H1 (cell line): ENCODE measurements around the gene ANXA6. TPM values are rescaled to one million over a fixed set of nuclear protein-coding genes. Genes with fewer than 3 reads are reported as not detected.

ENCODE experiments used
- ASH2L ChIP-seq: fragments of 200-600, 300-600 bp; sonication (generic); IDR thresholded peaks from one replicate; pipeline ENCODE4 v1.7.1; 2017; ENCODE audit warnings: low read length
- CEBPB ChIP-seq: IDR thresholded peaks from 2 replicates; pipeline ENCODE4 v1.6.1; 2012; ENCODE audit warnings: low read depth, low read length
- CREB1 ChIP-seq: IDR thresholded peaks from 2 replicates; pipeline ENCODE4 v1.6.1; 2012; ENCODE audit warnings: inconsistent platforms
- GABPA ChIP-seq: IDR thresholded peaks from 2 replicates; pipeline ENCODE4 v1.6.1; 2011; ENCODE audit warnings: mild to moderate bottlenecking, low read length, moderate library complexity, borderline replicate concordance; ENCODE audit not compliant: insufficient read depth
- KDM5A ChIP-seq: fragments of 200-600 bp; IDR thresholded peaks from 2 replicates; pipeline ENCODE4 v1.7.1; 2012; ENCODE audit warnings: mild to moderate bottlenecking, low read length, inconsistent platforms, mixed read lengths
- POLR2A ChIP-seq, 2 experiments: IDR thresholded peaks; 1 replicate in 1 of 2; 2 replicates in 1 of 2; pipeline ENCODE4 v1.6.1; 2011; ENCODE audit warnings: low read depth in 2 of 2, low read length in 2 of 2, mild to moderate bottlenecking in 2 of 2; ENCODE audit errors: control extremely low read depth in 1 of 2
- POLR2AphosphoS5 ChIP-seq: IDR thresholded peaks from 2 replicates; pipeline ENCODE4 v1.6.1; 2011; ENCODE audit warnings: low read depth, low read length
- SIN3A ChIP-seq, 2 experiments: IDR thresholded peaks in 1 of 2; conservative IDR thresholded peaks in 1 of 2; 2 replicates each; pipeline ENCODE4 v1.6.1; 2011 to 2012; ENCODE audit warnings: low read length in 2 of 2, improper control_type of control experiment in 1 of 2, low read depth in 1 of 2, mild to moderate bottlenecking in 1 of 2
- polyA plus RNA-seq, 7 experiments: library from polyadenylated mRNA; depleted of rRNA in 3 of 7; stranded (reverse) in 5 of 7; unstranded in 2 of 7; fragments of >200 nt in 5 of 7; fragments of 200-250 nt in 2 of 7; gene quantifications; 1 replicate in 5 of 7; 2 replicates in 1 of 7; 4 replicates in 1 of 7; pipeline versions ENCODE4 v1.2.1 to v1.2.3, GENCODE V29; 2011 to 2013; ENCODE audit warnings: missing spikeins in 2 of 7, mixed read lengths in 2 of 7
- total RNA-seq: library from RNA; stranded (reverse); fragmentation: NEBNext Ultra II Directional; extraction: Animal tissue kit (Norgen Biotek cat#: 25700); gene quantifications from 2 replicates; pipeline ENCODE4 v1.2.1, GENCODE V29; 2021
- TF ChIP-seq, protein P1 (sequence below): IDR thresholded peaks from 2 replicates; pipeline ENCODE4 v1.6.1; 2012; ENCODE audit warnings: inconsistent platforms

Gene ANXA6
- total and polyA plus RNA-seq, 2 of the 8 experiments (the other 6 are each of a cell fraction or from before 2014, with no cell fraction given) = 61.3 to 78.6 TPM

DNA sequence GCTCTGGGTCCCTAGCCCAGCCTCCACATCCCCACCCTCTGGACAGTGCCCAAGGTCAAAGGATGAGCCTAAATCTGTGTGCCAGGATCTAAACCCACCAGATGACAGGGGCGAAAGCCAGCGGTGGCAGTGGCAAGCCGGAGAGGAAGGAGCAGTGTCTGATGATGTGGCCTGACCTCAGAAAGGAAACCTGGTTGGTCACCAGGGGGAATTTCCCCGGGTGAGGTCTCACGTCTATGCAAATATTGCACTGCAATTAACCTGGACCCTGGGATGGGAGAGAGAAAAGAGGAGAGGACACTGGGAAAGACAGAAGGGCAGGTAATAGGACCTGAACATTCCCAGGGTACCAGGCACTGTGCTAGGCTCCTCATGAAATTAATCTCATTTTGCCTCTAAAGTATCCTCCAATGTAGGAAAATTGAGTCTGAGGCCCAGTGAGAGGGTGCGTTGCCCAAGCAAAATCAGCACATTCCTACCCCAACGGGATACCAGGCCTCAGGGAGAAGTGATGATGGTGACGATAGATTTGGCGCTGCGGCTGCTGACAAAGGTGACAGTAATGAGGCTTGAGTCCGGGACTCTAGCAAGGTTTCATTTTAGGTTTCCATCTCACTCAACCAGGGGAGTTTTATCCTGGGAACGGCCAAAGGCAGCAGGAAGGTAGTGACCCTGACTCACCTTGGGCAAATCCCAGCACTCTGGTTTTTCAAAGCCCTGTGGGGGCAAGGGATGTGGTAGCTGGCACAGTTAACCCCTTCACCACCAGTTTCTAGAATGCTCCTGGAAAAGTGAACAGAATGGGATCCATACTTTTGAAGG lies 63.3 kb downstream of the ANXA6 start (continued):
- no peak for TF ChIP-seq POLR2A (IDR thresholded peaks at IDR 0.05; ENCODE audit: control extremely low read depth in 1 of 2, low read depth in 2 of 2, low read length in 2 of 2)
- no peak for TF ChIP-seq CREB1
- no peak for TF ChIP-seq GABPA
- TF ChIP-seq KDM5A = no peak
- TF ChIP-seq, protein P1, sequence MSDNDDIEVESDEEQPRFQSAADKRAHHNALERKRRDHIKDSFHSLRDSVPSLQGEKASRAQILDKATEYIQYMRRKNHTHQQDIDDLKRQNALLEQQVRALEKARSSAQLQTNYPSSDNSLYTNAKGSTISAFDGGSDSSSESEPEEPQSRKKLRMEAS = no peak
- TF ChIP-seq CEBPB = no peak
- TF ChIP-seq POLR2AphosphoS5 = no peak
- TF ChIP-seq SIN3A (conservative IDR thresholded peaks at IDR 0.05 in 1 of 2, IDR thresholded peaks at IDR 0.05 in 1 of 2; ENCODE audit: low read depth in 1 of 2, low read length in 2 of 2) = no peak
- no peak for TF ChIP-seq ASH2L
